ENCODE measurements around the gene LGI1.
"Not testable (repeated sequence)": the region's sequence is repeated elsewhere in the genome, so short reads cannot be mapped to it uniquely, and the experiment has no call there.

LGI1 gene

GRCh38 chr10:93807371-93807770, 49.6 kb downstream of the LGI1 start:
- no peak for DNase-seq (ENCODE audit: low read depth)

- no peak for DNase-seq (ENCODE audit: low read depth)
Measured at GRCh38 chr10:93812659-93813338, 55.1 kb downstream of the LGI1 start.

GRCh38 chr10:93813507-93814465, 56.0 kb downstream of the LGI1 start:
- DNase-seq (ENCODE audit: low read depth), result peak; percentile 6

GRCh38 chr10:93815304-93816096, 57.8 kb downstream of the LGI1 start:
- DNase-seq (ENCODE audit: low read depth), result no peak

GRCh38 chr10:93816123-93816747, 58.5 kb downstream of the LGI1 start:
- DNase-seq (ENCODE audit: low read depth), result no peak

GRCh38 chr10:93818086-93818485, 60.4 kb downstream of the LGI1 start:
- DNase-seq (ENCODE audit: low read depth), result no peak

GRCh38 chr10:93819520-93819919, 61.8 kb downstream of the LGI1 start:
- DNase-seq (ENCODE audit: low read depth), result no peak

- no peak for DNase-seq (ENCODE audit: low read depth)
Measured at GRCh38 chr10:93820434-93820833, 62.7 kb downstream of the LGI1 start.

- DNase-seq (ENCODE audit: low read depth), result no peak
Measured at GRCh38 chr10:93821051-93821772, 63.5 kb downstream of the LGI1 start.

- no peak for DNase-seq (ENCODE audit: low read depth)
Measured at GRCh38 chr10:93826355-93826754, 68.6 kb downstream of the LGI1 start.

GRCh38 chr10:93827056-93827804, 69.5 kb downstream of the LGI1 start:
- DNase-seq (ENCODE audit: low read depth), result no peak

GRCh38 chr10:93831065-93831464, 73.3 kb downstream of the LGI1 start:
- DNase-seq (ENCODE audit: low read depth), result not testable (repeated sequence)

GRCh38 chr10:93835770-93836169, 78.0 kb downstream of the LGI1 start:
- no peak for DNase-seq (ENCODE audit: low read depth)

GRCh38 chr10:93837822-93838221, 80.1 kb downstream of the LGI1 start:
- DNase-seq (ENCODE audit: low read depth), result no peak

GRCh38 chr10:93838278-93838677, 80.5 kb downstream of the LGI1 start:
- no peak for DNase-seq (ENCODE audit: low read depth)

GRCh38 chr10:93841961-93842360, 84.2 kb downstream of the LGI1 start:
- no peak for DNase-seq (ENCODE audit: low read depth)

- DNase-seq (ENCODE audit: low read depth), result no peak
Measured at GRCh38 chr10:93844979-93845626, 87.4 kb downstream of the LGI1 start.

Data from stimulated activated CD4-positive, alpha-beta T cell treated with anti-CD3 and anti-CD28 coated beads, Interleukin-2, amount 100 ng/mL, for 4 hours (primary cell).